HepG2 (cell line): ENCODE data around the gene BZW1. TPM values are rescaled to one million over a fixed set of nuclear protein-coding genes. Genes with fewer than 3 reads are reported as not detected.

Source experiments
- AGO2 ChIP-seq: fragments of 200-400 bp; formaldehyde crosslinking; optimal IDR thresholded peaks from 2 replicates; pipeline ENCODE3; 2017; ENCODE audit warnings: mild to moderate bottlenecking, low read depth, low read length, moderate library complexity
- CBX2 ChIP-seq, 2 experiments: fragments of 200-600 bp in 1 of 2; sonication (generic); formaldehyde crosslinking in 1 of 2; IDR thresholded peaks; 2 replicates each; pipeline versions ENCODE4 v1.7.0 to v1.8.1; 2018 to 2022; ENCODE audit warnings: low read depth in 2 of 2, low read length in 1 of 2, mild to moderate bottlenecking in 1 of 2, missing genetic modification reagents in 1 of 2
- FOXP1 ChIP-seq, 2 experiments: fragments of 450-650 bp in 1 of 2; IDR thresholded peaks; 2 replicates each; pipeline ENCODE4 v1.6.1; 2017 to 2018; ENCODE audit warnings: antibody characterized with exemption in 1 of 2
- KAT2B ChIP-seq: fragments of 150-350 bp; IDR thresholded peaks from 2 replicates; pipeline ENCODE4 v1.6.1; 2014; ENCODE audit warnings: low read depth, low read length, borderline replicate concordance
- KDM4B ChIP-seq: sonication (generic); formaldehyde crosslinking; IDR thresholded peaks from 2 replicates; pipeline ENCODE4 v1.4.0; 2020; ENCODE audit warnings: missing genetic modification reagents
- MIXL1 ChIP-seq: IDR thresholded peaks from 2 replicates; pipeline ENCODE4 v1.6.1; 2016
- NCOA2 ChIP-seq: sonication (generic); formaldehyde crosslinking; IDR thresholded peaks from 2 replicates; pipeline ENCODE4 v1.8.0; 2022; ENCODE audit warnings: inconsistent platforms
- NFIC ChIP-seq: IDR thresholded peaks from 2 replicates; pipeline ENCODE4 v1.6.1; 2012; ENCODE audit warnings: mild to moderate bottlenecking, low read length, inconsistent platforms
- NFYB ChIP-seq: sonication (generic); formaldehyde crosslinking; IDR thresholded peaks from 2 replicates; pipeline ENCODE4 v1.4.0; 2020; ENCODE audit warnings: missing genetic modification reagents
- NR2F1 ChIP-seq, 2 experiments: fragments of 450-650 bp in 1 of 2; formaldehyde crosslinking in 1 of 2; IDR thresholded peaks; 2 replicates each; pipeline versions ENCODE4 v1.5.0 to v1.6.1; 2016 to 2020; ENCODE audit warnings: mild to moderate bottlenecking in 1 of 2, missing compliant biosample characterization in 1 of 2, missing genetic modification reagents in 1 of 2, moderate library complexity in 1 of 2
- NR2F6 ChIP-seq, 2 experiments: IDR thresholded peaks; 2 replicates each; pipeline ENCODE4 v1.6.1; 2016; ENCODE audit warnings: antibody characterized with exemption in 1 of 2, mild to moderate bottlenecking in 1 of 2
- RBAK ChIP-seq: sonication (generic); formaldehyde crosslinking; IDR thresholded peaks from 2 replicates; pipeline ENCODE4 v1.5.1; 2020; ENCODE audit warnings: mild to moderate bottlenecking, missing genetic modification reagents
- RELA ChIP-seq: sonication (generic); formaldehyde crosslinking; IDR thresholded peaks from 2 replicates; pipeline ENCODE4 v1.4.0; 2020; ENCODE audit warnings: missing genetic modification reagents
- TEAD2 ChIP-seq: sonication (generic); formaldehyde crosslinking; IDR thresholded peaks from 2 replicates; pipeline ENCODE4 v1.9.0; 2021; ENCODE audit warnings: missing genetic modification reagents
- XBP1 ChIP-seq: sonication (generic); formaldehyde crosslinking; IDR thresholded peaks from 2 replicates; pipeline ENCODE4 v1.5.0; 2020; ENCODE audit warnings: missing genetic modification reagents
- ZIK1 ChIP-seq: sonication (generic); formaldehyde crosslinking; IDR thresholded peaks from 2 replicates; pipeline ENCODE4 v1.5.0; 2020; ENCODE audit warnings: mild to moderate bottlenecking, low read depth, missing genetic modification reagents, borderline replicate concordance
- ZNF12 ChIP-seq: sonication (generic); formaldehyde crosslinking; IDR thresholded peaks from 2 replicates; pipeline ENCODE4 v1.5.0; 2020; ENCODE audit warnings: missing genetic modification reagents
- ZNF225 ChIP-seq: sonication (generic); formaldehyde crosslinking; IDR thresholded peaks from 2 replicates; pipeline ENCODE4 v1.4.0; 2020; ENCODE audit warnings: mild to moderate bottlenecking, missing genetic modification reagents
- ZNF33B ChIP-seq: sonication (generic); formaldehyde crosslinking; IDR thresholded peaks from 2 replicates; pipeline ENCODE4 v1.5.1; 2020; ENCODE audit warnings: mild to moderate bottlenecking, missing genetic modification reagents
- ZNF354B ChIP-seq: sonication (generic); formaldehyde crosslinking; IDR thresholded peaks from 2 replicates; pipeline ENCODE4 v1.8.0; 2022; ENCODE audit warnings: mild to moderate bottlenecking, missing genetic modification reagents
- ZNF891 ChIP-seq: sonication (generic); formaldehyde crosslinking; IDR thresholded peaks from 2 replicates; pipeline ENCODE4 v1.5.0; 2020; ENCODE audit warnings: mild to moderate bottlenecking, missing genetic modification reagents
- polyA plus RNA-seq, 8 experiments: library from polyadenylated mRNA; depleted of rRNA in 3 of 8; stranded (reverse) in 7 of 8; unstranded in 1 of 8; fragments of >200 nt; fragmentation: Illumina TruSeq in 4 of 8; extraction: Trizol in 4 of 8; gene quantifications; 2 replicates each; pipeline versions ENCODE4 v1.2.1 to v1.2.3, GENCODE V29; 2011 to 2016; ENCODE audit warnings: low read depth in 4 of 8, missing spikeins in 1 of 8, mixed read lengths in 1 of 8; ENCODE audit not compliant: insufficient read depth in 1 of 8
- total RNA-seq, 5 experiments: library from RNA; depleted of rRNA; stranded (reverse); fragments of >200 nt; fragmentation: Illumina TruSeq; extraction: Trizol; gene quantifications; 2 replicates each; pipeline ENCODE4 v1.2.3, GENCODE V29; 2016; ENCODE audit warnings: low read depth in 1 of 5
- TF ChIP-seq, protein P1 (sequence below): sonication (generic); formaldehyde crosslinking; IDR thresholded peaks from 2 replicates; pipeline ENCODE4 v1.4.0; 2020; ENCODE audit warnings: missing genetic modification reagents
- TF ChIP-seq, protein P2 (sequence below): sonication (generic); formaldehyde crosslinking; IDR thresholded peaks from 2 replicates; pipeline ENCODE4 v1.9.0; 2021; ENCODE audit warnings: missing genetic modification reagents, borderline replicate concordance
- TF ChIP-seq, protein P3 (sequence below): sonication (generic); formaldehyde crosslinking; IDR thresholded peaks from 2 replicates; pipeline ENCODE4 v1.9.0; 2021; ENCODE audit warnings: missing genetic modification reagents, mild to moderate bottlenecking, borderline replicate concordance

BZW1 gene
- total and polyA plus RNA-seq, 2 of the 13 experiments (the other 11 are each of a cell fraction or from before 2014, with no cell fraction given) = 106 to 384 TPM

DNA sequence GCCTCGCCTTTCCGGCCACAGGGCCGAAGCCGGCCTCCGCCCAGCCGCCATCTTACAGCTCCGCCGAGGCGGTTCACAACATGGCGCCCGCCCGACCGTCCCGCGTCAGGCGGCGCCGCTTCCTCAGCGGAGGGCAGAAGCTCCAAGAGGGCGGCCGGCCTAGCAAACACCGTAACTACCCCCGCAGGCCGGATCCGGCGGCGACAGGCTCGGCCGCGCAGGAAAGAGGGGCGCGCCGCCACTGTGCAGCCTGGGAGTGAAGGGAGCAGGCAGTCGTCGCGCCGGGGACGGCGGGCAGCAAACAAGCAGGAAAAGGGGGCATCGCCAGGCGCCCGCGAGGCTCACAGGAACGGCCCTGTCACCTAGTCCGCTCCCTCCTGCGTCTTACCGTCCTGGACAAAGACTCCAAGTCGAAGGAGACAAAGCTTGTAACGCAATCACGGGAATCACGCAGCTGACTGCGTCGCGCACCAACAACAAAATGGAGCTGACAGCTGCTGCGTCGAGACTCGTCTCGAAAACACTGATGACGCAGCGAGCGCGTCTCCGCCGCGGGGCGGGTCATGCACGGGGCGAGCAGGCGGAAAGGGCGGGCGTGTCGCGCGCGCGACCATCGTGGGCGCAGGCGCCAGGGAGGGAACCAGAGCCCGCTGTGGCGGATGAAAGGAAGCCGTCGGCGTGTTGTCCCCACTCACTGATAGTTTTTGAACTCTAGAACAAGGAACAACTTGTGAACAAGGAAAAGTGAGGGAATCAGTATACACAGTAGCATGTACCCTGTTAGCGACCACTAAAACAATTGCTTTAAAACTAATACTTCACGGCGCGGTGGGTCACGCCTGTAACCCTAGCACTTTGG lies 52.7 kb downstream of the BZW1 start, which contains the start of gene CLK1 (continued):
- TF ChIP-seq ZNF354B (peak; percentile 90; the same call in 1 of the 2 replicates), KAT2B (no peak), ZNF12 (CRISPR knock-in tag) (peak; percentile 82), XBP1 (peak; percentile 92; the same call in 1 of the 2 replicates), NFYB (no peak; the same call in 1 of the 2 replicates), AGO2 (peak; percentile 100), CBX2 (IDR thresholded peaks at IDR 0.05; ENCODE audit: low read depth, low read length) (no peak), CBX2 (CRISPR knock-in tag; IDR thresholded peaks at IDR 0.05; ENCODE audit: low read depth) (peak; percentile 86; the same call in 1 of the 2 replicates), KDM4B (CRISPR knock-in tag) (peak; percentile 57), NR2F1 (CRISPR knock-in tag; IDR thresholded peaks at IDR 0.05) (peak; percentile 22 to 46; a peak in 2 of 4 replicates), NCOA2 (peak; percentile 78; the same call in 1 of the 2 replicates), MIXL1 (CRISPR knock-in tag) (0 out of 2 replicates have a peak, but pooled peaks have one; percentile 39), TEAD2 (CRISPR knock-in tag) (no peak; the same call in 1 of the 2 replicates), FOXP1 (IDR thresholded peaks at IDR 0.05) (no peak), FOXP1 (CRISPR knock-in tag; IDR thresholded peaks at IDR 0.05) (peak; percentile 70; the same call in 1 of the 2 replicates), NFIC (no peak), ZNF225 (peak; percentile 81; the same call in 1 of the 2 replicates), ZIK1 (peak; percentile 95; the same call in 1 of the 2 replicates), ZNF33B (CRISPR knock-in tag) (peak; percentile 96), RBAK (0 out of 2 replicates have a peak, but pooled peaks have one; percentile 8), ZNF891 (CRISPR knock-in tag) (peak; percentile 96), RELA (CRISPR knock-in tag) (peak; percentile 52), NR2F6 (IDR thresholded peaks at IDR 0.05) (no peak; the same call in 1 of the 2 replicates), NR2F6 (CRISPR knock-in tag; IDR thresholded peaks at IDR 0.05) (peak; percentile 83)
- TF ChIP-seq, protein P1, sequence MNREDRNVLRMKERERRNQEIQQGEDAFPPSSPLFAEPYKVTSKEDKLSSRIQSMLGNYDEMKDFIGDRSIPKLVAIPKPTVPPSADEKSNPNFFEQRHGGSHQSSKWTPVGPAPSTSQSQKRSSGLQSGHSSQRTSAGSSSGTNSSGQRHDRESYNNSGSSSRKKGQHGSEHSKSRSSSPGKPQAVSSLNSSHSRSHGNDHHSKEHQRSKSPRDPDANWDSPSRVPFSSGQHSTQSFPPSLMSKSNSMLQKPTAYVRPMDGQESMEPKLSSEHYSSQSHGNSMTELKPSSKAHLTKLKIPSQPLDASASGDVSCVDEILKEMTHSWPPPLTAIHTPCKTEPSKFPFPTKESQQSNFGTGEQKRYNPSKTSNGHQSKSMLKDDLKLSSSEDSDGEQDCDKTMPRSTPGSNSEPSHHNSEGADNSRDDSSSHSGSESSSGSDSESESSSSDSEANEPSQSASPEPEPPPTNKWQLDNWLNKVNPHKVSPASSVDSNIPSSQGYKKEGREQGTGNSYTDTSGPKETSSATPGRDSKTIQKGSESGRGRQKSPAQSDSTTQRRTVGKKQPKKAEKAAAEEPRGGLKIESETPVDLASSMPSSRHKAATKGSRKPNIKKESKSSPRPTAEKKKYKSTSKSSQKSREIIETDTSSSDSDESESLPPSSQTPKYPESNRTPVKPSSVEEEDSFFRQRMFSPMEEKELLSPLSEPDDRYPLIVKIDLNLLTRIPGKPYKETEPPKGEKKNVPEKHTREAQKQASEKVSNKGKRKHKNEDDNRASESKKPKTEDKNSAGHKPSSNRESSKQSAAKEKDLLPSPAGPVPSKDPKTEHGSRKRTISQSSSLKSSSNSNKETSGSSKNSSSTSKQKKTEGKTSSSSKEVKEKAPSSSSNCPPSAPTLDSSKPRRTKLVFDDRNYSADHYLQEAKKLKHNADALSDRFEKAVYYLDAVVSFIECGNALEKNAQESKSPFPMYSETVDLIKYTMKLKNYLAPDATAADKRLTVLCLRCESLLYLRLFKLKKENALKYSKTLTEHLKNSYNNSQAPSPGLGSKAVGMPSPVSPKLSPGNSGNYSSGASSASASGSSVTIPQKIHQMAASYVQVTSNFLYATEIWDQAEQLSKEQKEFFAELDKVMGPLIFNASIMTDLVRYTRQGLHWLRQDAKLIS (CRISPR knock-in tag) = peak; percentile 82
- TF ChIP-seq, protein P2, sequence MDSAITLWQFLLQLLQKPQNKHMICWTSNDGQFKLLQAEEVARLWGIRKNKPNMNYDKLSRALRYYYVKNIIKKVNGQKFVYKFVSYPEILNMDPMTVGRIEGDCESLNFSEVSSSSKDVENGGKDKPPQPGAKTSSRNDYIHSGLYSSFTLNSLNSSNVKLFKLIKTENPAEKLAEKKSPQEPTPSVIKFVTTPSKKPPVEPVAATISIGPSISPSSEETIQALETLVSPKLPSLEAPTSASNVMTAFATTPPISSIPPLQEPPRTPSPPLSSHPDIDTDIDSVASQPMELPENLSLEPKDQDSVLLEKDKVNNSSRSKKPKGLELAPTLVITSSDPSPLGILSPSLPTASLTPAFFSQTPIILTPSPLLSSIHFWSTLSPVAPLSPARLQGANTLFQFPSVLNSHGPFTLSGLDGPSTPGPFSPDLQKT (CRISPR knock-in tag) = peak; percentile 71; the same call in 1 of the 2 replicates
- TF ChIP-seq, protein P3, sequence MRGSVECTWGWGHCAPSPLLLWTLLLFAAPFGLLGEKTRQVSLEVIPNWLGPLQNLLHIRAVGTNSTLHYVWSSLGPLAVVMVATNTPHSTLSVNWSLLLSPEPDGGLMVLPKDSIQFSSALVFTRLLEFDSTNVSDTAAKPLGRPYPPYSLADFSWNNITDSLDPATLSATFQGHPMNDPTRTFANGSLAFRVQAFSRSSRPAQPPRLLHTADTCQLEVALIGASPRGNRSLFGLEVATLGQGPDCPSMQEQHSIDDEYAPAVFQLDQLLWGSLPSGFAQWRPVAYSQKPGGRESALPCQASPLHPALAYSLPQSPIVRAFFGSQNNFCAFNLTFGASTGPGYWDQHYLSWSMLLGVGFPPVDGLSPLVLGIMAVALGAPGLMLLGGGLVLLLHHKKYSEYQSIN = peak; percentile 78; the same call in 1 of the 2 replicates
